Keratinocyte (primary cell): ENCODE results near the gene FAM43B.

ENCODE experiments used
- EZH2 ChIP-seq: IDR thresholded peaks from one replicate; pipeline ENCODE4 v1.6.1; 2012; ENCODE audit warnings: inconsistent platforms, mild to moderate bottlenecking, low read length, moderate library complexity
- TF ChIP-seq, protein P1 (sequence below), 3 experiments: IDR thresholded peaks in 1 of 3; conservative IDR thresholded peaks in 1 of 3; optimal IDR thresholded peaks in 1 of 3; 2 replicates in 2 of 3; 3 replicates in 1 of 3; pipeline versions ENCODE3 to v1.5.1; 2011; ENCODE audit warnings: low read length in 3 of 3, mild to moderate bottlenecking in 3 of 3, moderate library complexity in 2 of 3, control low read depth in 1 of 3, inconsistent platforms in 1 of 3; ENCODE audit not compliant: insufficient read depth in 2 of 3; ENCODE audit errors: extremely low read depth in 1 of 3

DNA sequence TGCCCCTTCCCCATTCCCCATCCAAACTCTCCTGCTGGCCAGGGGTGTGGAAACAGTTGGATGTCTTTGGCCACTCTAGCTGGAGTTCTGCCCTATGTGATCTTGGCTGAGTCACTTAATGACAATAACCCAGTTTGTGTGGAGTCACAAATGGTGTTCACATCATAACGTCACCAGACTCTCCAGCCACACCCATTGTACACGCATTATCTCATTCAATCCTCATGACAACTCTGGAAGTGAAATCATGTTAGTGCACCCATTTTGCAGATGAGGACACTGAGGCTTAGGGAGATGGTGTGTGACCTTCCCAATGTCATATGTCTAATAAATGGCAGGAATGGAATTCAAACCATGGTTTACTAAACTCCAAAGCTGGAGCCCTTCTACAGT is 35.3 kb downstream of the FAM43B start:
- TF ChIP-seq, protein P1, sequence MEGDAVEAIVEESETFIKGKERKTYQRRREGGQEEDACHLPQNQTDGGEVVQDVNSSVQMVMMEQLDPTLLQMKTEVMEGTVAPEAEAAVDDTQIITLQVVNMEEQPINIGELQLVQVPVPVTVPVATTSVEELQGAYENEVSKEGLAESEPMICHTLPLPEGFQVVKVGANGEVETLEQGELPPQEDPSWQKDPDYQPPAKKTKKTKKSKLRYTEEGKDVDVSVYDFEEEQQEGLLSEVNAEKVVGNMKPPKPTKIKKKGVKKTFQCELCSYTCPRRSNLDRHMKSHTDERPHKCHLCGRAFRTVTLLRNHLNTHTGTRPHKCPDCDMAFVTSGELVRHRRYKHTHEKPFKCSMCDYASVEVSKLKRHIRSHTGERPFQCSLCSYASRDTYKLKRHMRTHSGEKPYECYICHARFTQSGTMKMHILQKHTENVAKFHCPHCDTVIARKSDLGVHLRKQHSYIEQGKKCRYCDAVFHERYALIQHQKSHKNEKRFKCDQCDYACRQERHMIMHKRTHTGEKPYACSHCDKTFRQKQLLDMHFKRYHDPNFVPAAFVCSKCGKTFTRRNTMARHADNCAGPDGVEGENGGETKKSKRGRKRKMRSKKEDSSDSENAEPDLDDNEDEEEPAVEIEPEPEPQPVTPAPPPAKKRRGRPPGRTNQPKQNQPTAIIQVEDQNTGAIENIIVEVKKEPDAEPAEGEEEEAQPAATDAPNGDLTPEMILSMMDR (optimal IDR thresholded peaks at IDR 0.05 in 1 of 3, IDR thresholded peaks at IDR 0.05 in 1 of 3, conservative IDR thresholded peaks at IDR 0.05 in 1 of 3; ENCODE audit: extremely low read depth in 1 of 3, insufficient read depth in 2 of 3, low read length in 3 of 3), result no peak
- no peak for TF ChIP-seq EZH2
